H54 (cell line): ENCODE results near the gene DYSF.
"Not testable (repeated sequence)": the region's sequence is repeated elsewhere in the genome, so short reads cannot be mapped to it uniquely, and the experiment has no call there.

Experiments
- DNase-seq: peaks from one replicate; pipeline ENCODE4 v3.0.0; 2011; ENCODE audit warnings: low spot score, mixed read lengths; ENCODE audit not compliant: insufficient read length
- FAIRE-seq: peaks from 3 replicates; lab custom pipeline; 2011; peaks lifted over from hg19 to GRCh38; lab: Jason Lieb, UNC
- POLR2A ChIP-seq: IDR thresholded peaks from 2 replicates; pipeline ENCODE4 v1.6.1; 2011; ENCODE audit warnings: low read depth, mild to moderate bottlenecking, low read length

Gene DYSF

DNA sequence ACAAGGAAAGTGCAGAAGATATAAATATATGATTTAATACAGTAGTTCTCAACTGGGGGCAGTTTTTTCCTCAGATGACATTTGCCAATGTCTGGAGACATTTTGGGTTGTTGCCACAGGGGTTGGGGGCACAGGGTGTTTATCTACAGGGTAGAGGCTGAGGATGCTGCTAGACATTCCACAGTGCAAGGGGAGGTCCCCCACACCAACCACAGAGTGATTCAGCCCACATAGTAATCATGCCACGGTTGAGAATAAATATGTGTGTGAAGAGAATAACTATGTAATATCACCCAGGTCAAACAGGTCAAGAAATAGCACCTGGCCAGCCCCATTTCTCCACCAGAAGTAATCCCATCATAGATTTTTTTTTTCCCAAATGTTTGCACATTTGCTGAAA, 17.9 kb downstream of the DYSF start:
- DNase-seq: peak; percentile 84
- no peak for TF ChIP-seq POLR2A
- FAIRE-seq: peak; percentile 66

DNA sequence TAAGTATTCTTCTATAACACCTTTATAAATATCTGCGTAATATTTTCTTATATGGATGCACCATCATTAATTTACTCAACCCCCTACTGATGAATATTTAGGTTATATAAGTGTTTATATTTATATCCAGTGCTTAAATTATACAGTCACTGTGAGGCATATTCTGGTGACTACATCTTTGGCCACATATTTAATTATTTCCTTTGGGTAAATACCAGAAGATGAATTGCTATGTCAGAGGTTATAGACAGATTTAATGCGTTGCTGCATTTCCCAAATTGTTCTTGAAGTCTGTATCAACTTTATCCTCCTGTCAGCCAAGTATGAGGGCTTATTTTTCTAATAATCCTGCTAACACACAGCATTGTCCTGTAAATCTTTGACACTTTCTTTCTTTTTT, 18.7 kb downstream of the DYSF start:
- DNase-seq (no peak), FAIRE-seq (no peak)
- no peak for TF ChIP-seq POLR2A

DNA sequence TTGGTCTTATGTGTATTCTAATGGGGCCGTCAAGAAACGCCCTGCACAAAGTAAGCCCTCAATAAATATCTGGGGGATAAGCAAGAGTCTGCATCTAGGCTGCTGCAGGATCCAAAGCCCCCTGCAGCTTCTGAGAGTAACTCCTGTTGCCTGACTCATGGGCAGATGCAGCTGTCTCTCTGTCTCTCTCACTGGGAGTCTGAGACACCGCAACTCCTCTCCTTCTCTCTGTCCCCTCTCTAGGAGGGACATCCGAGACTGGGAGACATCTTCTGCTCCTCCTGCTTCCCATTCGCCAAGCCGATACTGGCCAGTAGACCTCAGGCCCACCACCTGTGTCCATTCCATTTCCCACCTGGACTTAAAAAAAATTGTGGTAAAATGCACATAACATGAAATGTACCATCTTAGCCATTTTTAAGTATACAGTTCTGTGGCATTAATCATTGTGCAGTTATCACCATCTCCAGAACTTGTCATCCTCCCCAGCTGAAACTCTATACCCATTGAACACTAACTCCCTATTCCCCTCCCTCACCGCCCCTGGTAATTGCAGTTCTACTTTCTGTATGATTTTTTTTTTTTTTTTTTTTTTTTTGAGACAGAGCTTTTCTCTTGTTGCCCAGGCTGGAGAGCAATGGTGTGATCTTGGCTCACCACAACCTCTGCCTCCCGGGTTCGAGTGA, 20.1 kb downstream of the DYSF start:
- TF ChIP-seq POLR2A: no peak
- DNase-seq (no peak), FAIRE-seq (no peak)

DNA sequence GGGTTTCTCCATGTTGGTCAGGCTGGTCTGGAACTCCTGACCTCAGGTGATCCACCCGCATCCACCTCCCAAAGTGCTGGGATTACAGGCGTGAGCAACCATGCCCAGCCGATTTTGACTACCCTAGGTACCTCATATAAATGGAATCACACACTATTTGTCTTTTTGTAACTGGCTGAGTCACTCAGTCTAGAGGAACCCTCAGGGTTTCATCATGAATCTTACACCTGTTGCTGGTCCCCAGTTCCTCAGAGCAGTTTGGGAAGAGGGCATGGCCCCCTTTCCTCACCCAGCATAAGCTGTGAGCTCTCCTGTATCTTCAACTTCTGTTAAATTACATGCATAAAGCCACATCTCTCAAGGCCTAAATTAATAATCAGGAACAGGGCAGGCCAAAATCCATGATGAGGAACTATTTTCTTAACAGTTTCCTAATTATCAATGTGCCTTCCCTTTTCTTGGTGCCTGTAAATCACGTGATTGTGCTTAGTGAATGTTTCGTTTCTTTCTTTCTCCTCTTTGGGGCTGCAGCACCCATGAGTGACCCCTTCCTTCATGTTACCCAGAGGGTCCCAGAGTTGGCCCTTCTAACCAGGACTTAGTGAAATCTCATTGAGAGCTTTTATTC, 20.9 kb downstream of the DYSF start:
- TF ChIP-seq POLR2A: no peak
- no peak for DNase-seq
- no peak for FAIRE-seq

DNA sequence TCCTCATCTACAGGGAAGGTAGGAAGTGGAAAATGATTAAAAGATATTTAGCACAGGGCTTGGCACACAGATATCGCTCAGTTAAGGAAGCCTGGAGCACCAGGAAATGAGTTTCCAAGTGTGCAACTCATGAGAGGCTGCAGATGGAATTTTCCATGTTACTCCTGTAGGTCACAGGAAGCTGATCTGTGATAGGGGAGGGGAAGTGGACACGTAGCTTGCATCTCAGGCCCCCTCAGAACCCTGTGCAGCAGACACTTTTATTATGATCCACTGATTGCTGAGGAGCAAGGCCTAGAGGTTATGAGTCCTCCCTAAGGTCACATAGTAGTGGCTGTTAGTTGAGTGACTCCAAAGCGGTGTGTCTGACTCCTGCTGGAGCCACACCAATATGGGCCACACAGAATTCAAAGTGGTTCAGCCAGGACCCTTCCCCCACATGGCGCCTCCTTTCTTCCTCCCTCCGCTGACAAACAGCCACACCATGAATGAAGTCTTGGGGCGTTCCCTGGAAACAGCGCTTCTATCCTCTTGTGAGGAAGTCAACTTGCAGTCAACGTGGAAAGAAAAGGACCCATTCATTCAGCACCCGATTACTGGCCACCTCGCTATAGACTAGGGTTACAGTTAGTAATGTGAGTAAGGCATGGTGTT, 21.5 kb downstream of the DYSF start:
- DNase-seq (no peak), FAIRE-seq (no peak)
- no peak for TF ChIP-seq POLR2A

DNA sequence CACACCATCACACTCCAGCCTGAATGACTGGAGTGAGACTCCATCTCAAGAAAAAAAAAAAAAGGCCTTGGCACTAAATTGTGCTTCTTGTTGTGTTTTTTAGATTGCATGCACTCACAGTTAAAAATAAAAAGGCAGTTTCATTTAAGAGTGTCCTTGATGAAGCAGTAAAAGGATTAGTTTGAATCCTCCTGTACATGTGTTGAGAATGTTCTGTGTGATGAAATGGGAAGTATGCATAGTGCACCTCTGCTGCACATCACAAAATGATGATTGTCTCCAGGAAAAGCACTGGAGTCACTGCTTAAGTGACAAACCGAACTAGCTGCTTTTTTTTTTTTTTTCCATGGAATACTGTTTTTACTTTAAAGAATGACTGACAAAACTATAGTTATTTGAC, 23.1 kb downstream of the DYSF start:
- FAIRE-seq (no peak), DNase-seq (no peak)
- TF ChIP-seq POLR2A: no peak

DNA sequence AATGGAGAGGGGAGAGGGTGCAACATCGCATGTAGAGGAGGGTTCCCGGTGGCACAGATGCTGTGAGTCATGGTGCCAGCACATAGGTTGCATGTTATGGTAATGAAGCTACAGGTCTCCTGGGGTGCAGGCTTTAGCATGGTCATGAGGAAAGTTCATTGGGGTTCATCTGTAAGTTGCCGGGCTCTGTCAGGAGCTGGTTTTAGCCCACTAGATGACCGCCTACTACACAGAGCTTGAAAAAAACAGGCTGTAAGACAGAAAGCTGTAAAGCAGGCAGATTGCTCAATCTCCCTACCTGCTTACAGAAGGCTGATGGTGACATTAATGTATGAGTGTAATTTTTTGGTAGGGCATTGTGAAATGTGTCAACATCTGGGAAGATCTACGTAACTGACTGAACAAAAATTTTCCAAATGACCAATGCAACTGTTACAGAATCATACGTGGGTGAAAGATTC, 23.9 kb downstream of the DYSF start:
- FAIRE-seq (no peak), DNase-seq (no peak)
- TF ChIP-seq POLR2A: no peak

DNA sequence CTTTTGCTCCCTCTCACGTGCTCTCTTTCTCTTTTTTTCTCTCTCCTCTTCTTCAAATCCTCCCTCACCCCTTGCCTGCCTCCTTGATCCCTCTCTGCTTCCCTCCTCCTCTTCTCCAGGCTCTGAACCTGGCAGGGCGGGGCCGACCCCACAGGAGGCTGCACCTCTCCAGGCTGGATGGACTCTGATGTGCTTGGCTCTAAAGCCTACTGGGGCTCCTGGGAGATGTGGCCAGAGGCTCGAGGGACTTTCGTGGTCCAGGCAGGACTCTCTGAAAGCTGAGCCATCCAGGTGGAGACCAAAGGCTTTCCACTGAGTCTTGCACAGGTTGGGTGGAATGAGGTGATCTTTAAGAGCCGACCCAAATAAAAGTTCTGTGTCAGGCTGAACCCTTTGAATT, 25.4 kb downstream of the DYSF start:
- DNase-seq (no peak), FAIRE-seq (no peak)
- no peak for TF ChIP-seq POLR2A

DNA sequence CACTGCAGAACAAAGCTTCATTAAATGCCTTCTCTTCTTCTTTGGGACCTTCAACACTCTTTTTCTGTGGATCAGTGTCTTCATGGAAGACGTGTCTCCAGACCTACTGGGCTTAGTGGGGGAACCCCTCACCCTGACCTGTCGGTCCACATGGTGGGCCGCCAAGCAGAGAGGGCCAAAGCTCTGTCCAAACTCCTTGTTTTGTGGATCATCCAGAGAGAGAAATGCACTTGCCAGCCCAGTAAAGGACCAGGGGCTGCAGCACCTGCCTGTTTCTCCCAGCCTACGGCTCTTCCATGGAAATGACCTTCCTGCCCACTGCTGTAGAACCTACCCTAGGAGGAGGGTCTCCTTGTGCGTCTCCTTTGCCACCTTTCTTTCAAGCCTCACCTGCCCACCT, 25.9 kb downstream of the DYSF start:
- TF ChIP-seq POLR2A: no peak
- DNase-seq: no peak
- no peak for FAIRE-seq

DNA sequence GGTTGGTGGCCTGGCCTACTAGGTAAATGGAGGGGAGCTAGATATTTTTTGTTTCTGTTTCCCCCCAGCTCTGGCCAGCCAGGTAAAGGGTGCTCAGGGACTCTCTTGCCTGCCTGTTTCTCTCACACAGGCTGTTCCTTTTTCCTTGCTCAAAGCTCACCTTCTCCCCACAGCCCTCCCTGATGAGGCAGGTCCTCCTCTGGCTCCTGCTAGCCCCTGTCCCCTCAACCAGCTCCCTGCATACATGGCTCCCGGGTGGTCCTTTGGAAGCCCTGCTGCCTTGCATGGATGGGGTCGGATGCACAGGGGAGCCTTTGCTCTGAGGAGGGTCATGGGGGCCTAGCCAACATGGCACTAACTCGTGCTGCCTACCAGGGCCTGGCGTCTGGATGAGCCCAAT, 27.8 kb downstream of the DYSF start:
- no peak for FAIRE-seq
- no peak for DNase-seq
- no peak for TF ChIP-seq POLR2A

DNA sequence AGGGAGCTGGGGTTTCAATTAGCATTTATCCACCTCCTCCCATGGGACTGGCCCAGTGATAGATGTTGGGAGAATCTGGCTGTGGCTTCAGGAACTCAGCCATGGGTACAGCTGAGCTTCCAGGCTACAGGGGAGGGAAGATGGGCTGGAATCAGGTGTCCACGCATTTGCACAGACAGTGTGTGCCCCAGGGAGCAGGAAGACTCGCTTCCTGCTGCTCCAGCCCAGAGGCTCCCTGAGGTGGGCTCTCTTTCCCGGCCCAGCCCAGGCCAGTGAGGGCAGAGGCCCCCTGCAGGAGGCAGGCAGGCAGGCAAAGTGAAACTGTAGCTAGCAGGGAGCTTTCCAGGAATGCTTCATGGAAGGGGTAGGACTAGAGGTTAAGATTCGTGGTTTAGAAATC, 28.7 kb downstream of the DYSF start:
- no peak for TF ChIP-seq POLR2A
- FAIRE-seq (no peak), DNase-seq (no peak)

DNA sequence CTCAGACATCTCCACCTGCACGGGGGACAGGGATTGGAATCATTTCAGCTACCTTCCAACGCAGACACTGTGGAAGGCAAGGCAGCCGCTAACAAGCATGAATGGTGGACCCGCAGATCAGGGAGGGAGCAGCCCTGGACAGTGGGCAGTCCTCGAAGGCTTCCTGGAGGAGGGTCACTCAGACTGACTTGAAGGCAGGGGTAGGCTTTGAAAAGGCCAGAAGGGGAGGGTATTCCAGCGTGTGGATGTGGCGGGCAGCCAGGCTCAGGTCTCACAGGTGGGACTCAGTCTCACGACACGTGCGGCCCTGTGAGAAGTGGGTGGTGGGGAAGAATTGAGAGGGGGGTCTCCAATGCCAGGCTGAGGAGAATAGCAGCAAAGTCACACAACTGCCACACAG, 29.9 kb downstream of the DYSF start:
- FAIRE-seq (no peak), DNase-seq (no peak)
- no peak for TF ChIP-seq POLR2A

DNA sequence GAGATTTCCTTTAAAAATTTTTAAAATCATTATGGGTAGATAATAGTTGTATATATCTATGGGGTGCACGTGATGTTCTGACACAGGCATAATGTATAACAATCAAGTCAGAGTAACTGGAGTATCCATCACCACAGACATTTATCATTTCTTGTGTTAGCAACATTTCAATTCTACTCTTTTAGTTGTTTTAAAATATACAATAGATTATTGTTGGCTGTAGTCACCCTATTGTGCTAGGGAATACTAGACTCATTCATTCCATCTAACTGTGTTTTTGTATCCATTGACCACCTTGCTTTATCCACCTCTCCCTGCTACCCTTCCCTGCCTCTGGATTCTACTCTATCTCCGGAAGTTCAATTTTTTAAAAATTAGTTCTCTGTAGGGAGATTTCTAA, 31.0 kb downstream of the DYSF start:
- TF ChIP-seq POLR2A: no peak
- no peak for FAIRE-seq
- no peak for DNase-seq

DNA sequence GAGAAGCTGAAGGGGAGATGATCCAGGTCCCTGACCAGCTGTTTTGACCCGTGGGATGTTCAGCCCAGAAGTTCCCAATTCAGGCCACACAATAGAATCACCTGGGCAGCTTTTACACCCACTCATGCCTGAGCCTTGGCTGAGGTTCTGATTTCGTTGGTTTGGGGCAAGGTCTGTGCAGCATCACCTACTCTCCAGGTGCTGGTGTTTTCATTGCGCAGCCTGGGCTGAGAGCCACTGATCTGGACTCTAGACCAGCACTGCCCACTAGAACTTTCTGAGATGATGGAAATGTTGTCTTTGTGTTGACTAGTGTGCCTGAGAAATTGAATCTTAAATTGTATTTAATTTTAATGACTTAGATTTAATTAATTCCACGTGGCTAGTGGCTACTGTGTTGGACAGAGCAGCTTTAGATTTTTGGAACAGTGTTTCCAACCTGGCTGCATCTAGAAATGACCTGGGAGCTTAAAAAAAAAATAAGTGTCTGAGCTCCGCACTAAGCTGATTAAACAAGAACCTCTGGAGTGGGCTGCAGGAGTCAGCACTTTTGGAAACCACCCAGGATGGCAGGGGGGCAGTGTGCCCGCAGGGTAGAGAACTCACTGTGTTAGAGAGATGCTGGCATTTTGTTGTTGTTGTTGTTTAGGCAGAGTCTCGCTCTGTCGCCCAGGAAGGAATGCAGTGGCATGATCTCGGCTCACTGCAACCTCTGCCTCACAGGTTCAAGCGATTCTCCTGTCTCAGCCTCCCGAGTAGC, 33.7 kb downstream of the DYSF start:
- TF ChIP-seq POLR2A: no peak
- DNase-seq: no peak
- no peak for FAIRE-seq

DNA sequence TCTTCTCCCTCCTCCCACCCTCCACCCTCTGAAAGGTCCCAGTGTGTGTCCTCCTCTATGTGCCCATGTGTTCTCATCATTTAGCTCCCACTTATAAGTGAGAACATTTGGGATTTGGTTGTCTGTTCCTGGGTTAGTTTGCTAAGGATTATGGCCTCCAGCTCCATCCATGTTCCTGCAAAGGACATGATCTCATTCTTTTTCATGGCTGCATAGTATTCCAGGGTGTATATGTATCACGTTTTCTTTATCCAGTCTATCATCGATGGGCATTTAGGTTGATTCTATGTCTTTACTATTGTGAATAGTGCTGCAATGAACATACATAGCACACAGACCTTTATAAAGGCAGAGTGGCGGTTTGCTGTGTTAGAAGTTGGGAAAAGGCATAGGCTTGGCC, 38.2 kb downstream of the DYSF start:
- DNase-seq, FAIRE-seq: not testable (repeated sequence)
